SU-DHL-6 (cell line): ENCODE results near the gene RPGR.

Experiments used
- H2AFZ ChIP-seq: fragments of 200-600 bp; sonication (generic); 2 replicates; pipeline ENCODE4 v1.6.1; 2014; ENCODE audit warnings: low read depth, mild to moderate bottlenecking, moderate library complexity, mixed read lengths, antibody characterized with exemption, low read length; ENCODE audit not compliant: severe bottlenecking
- H3F3A ChIP-seq: fragments of 200-600 bp; shearing (Covaris generic); 2 replicates; pipeline ENCODE4 v1.6.0; 2016; ENCODE audit warnings: antibody characterized with exemption, mild to moderate bottlenecking; ENCODE audit not compliant: insufficient read depth
- H3K27ac ChIP-seq: fragments of 200-600 bp; sonication (generic); 2 replicates; pipeline ENCODE4 v1.5.1; 2016; ENCODE audit warnings: low read depth, mild to moderate bottlenecking, low read length, moderate library complexity, mixed read lengths
- H3K27me3 ChIP-seq: fragments of 200-600 bp; sonication (generic), shearing (Covaris generic); 2 replicates; pipeline ENCODE4 v1.6.0; 2014; ENCODE audit warnings: mild to moderate bottlenecking, low read length
- H3K36me3 ChIP-seq: fragments of 200-600 bp; sonication (generic); 2 replicates; pipeline ENCODE4 v1.6.1; 2014; ENCODE audit warnings: mild to moderate bottlenecking, low read length, mixed read lengths
- H3K4me2 ChIP-seq: fragments of 300-600, 200-600 bp; shearing (Covaris generic), sonication (generic); 2 replicates; pipeline ENCODE4 v1.6.0; 2014; ENCODE audit warnings: low read length, low read depth, mild to moderate bottlenecking; ENCODE audit not compliant: poor library complexity, severe bottlenecking
- H3K4me3 ChIP-seq: fragments of 200-600 bp; sonication (generic); 2 replicates; pipeline ENCODE4 v1.5.1; 2014; ENCODE audit warnings: antibody characterized with exemption, low read length, mild to moderate bottlenecking, mixed read lengths; ENCODE audit not compliant: insufficient read depth, poor library complexity, severe bottlenecking
- H3K79me2 ChIP-seq: fragments of 200-600 bp; sonication (generic); 2 replicates; pipeline ENCODE4 v1.6.1; 2014; ENCODE audit warnings: mild to moderate bottlenecking, low read length, moderate library complexity; ENCODE audit not compliant: insufficient read depth
- H3K9ac ChIP-seq: fragments of 200-600 bp; sonication (generic); 2 replicates; pipeline ENCODE4 v1.7.0; 2014; ENCODE audit warnings: mild to moderate bottlenecking, low read length
- H3K9me2 ChIP-seq: fragments of 200-600 bp; sonication (generic); replicated peaks from 2 replicates; pipeline ENCODE4 v1.6.1; 2014; ENCODE audit warnings: low read length; ENCODE audit not compliant: insufficient read depth
- H3K9me3 ChIP-seq: fragments of 200-600 bp; sonication (generic); 2 replicates; pipeline ENCODE4 v1.6.1; 2014; ENCODE audit warnings: low read length, mixed read lengths; ENCODE audit not compliant: insufficient read depth
- H4K20me1 ChIP-seq: fragments of 200-600 bp; sonication (generic); 2 replicates; pipeline ENCODE4 v1.6.1; 2014; ENCODE audit warnings: low read depth, mild to moderate bottlenecking, antibody characterized with exemption, low read length, moderate library complexity, mixed read lengths
- CTCF ChIP-seq: fragments of 200-600 bp; sonication (generic); IDR thresholded peaks from one replicate; pipeline ENCODE4 v1.5.1; 2017; ENCODE audit warnings: antibody characterized with exemption, mild to moderate bottlenecking, low read length, moderate library complexity; ENCODE audit not compliant: insufficient read depth, poor library complexity, severe bottlenecking
- EZH2phosphoT487 ChIP-seq: fragments of 200-600 bp; sonication (generic), shearing (Covaris generic); conservative IDR thresholded peaks from 2 replicates; pipeline ENCODE4 v1.6.1; 2018; ENCODE audit warnings: mild to moderate bottlenecking, antibody characterized with exemption, low read length, moderate library complexity, mixed read lengths

The RPGR gene

GRCh38 chrX:38313190-38313589, 14.1 kb downstream of the RPGR start:
- Histone ChIP-seq H3K4me3 (no peak overlapping the region), H3K4me2 (no peak overlapping the region), H3K27me3 (no peaks in the 10 kb centered on the region), H3K36me3 (no peaks in the 10 kb centered on the region), H3K9me2 (no peaks in the 10 kb centered on the region), H3K27ac (no peak overlapping the region), H2AFZ (no peak overlapping the region), H4K20me1 (no peaks in the 10 kb centered on the region), H3K9me3 (no peaks in the 10 kb centered on the region), H3K9ac (no peak overlapping the region), H3K79me2 (no peaks in the 10 kb centered on the region), H3F3A (no peaks in the 10 kb centered on the region)
- TF ChIP-seq EZH2phosphoT487: no peak

GRCh38 chrX:38312436-38312835, 14.9 kb downstream of the RPGR start:
- H3K27me3 ChIP-seq: no peaks in the 10 kb centered on the region
- H3K9me2 ChIP-seq: no peaks in the 10 kb centered on the region
- no peaks in the 10 kb centered on the region for H3F3A ChIP-seq
- no peaks in the 10 kb centered on the region for H3K9me3 ChIP-seq
- no peak overlapping the region for H2AFZ ChIP-seq
- H3K4me3 ChIP-seq: no peak overlapping the region
- H4K20me1 ChIP-seq: no peaks in the 10 kb centered on the region
- TF ChIP-seq CTCF: no peak
- no peak for TF ChIP-seq EZH2phosphoT487
- H3K4me2 ChIP-seq: no peak overlapping the region
- no peaks in the 10 kb centered on the region for H3K36me3 ChIP-seq
- no peak overlapping the region for H3K27ac ChIP-seq
- no peak overlapping the region for H3K9ac ChIP-seq
- H3K79me2 ChIP-seq: no peaks in the 10 kb centered on the region

- no peak for TF ChIP-seq CTCF
- no peak for TF ChIP-seq EZH2phosphoT487
- no peak overlapping the region for H3K9ac ChIP-seq
- no peak overlapping the region for H3K4me2 ChIP-seq
- H3K4me3 ChIP-seq: no peak overlapping the region
- H3K27ac ChIP-seq: no peak overlapping the region
- no peaks in the 10 kb centered on the region for H3K9me3 ChIP-seq
- H3K9me2 ChIP-seq: no peaks in the 10 kb centered on the region
- H2AFZ ChIP-seq: no peak overlapping the region
- H3F3A ChIP-seq: no peaks in the 10 kb centered on the region
- H3K27me3 ChIP-seq: no peaks in the 10 kb centered on the region
- no peaks in the 10 kb centered on the region for H4K20me1 ChIP-seq
- H3K79me2 ChIP-seq: no peaks in the 10 kb centered on the region
- H3K36me3 ChIP-seq: no peaks in the 10 kb centered on the region
Observed at GRCh38 chrX:38311743-38312142, 15.6 kb downstream of the RPGR start.

- H3K27me3 ChIP-seq: no peaks in the 10 kb centered on the region
- H3K9me2 ChIP-seq: no peaks in the 10 kb centered on the region
- no peaks in the 10 kb centered on the region for H4K20me1 ChIP-seq
- no peak overlapping the region for H3K4me3 ChIP-seq
- TF ChIP-seq EZH2phosphoT487 (no peak), CTCF (no peak)
- H3K9me3 ChIP-seq: no peaks in the 10 kb centered on the region
- no peaks in the 10 kb centered on the region for H3F3A ChIP-seq
- no peak overlapping the region for H3K9ac ChIP-seq
- H3K79me2 ChIP-seq: no peaks in the 10 kb centered on the region
- no peak overlapping the region for H3K4me2 ChIP-seq
- no peak overlapping the region for H2AFZ ChIP-seq
- no peaks in the 10 kb centered on the region for H3K36me3 ChIP-seq
- H3K27ac ChIP-seq: no peak overlapping the region
Observed at GRCh38 chrX:38305971-38306370, 21.3 kb downstream of the RPGR start.
